ENCODE data around the gene LIMS3.
"Not testable (repeated sequence)": the region's sequence is repeated elsewhere in the genome, so short reads cannot be mapped to it uniquely, and the experiment has no call there.

The LIMS3 gene

GRCh38 chr2:109924481-109924880, 26.0 kb downstream of the LIMS3 start:
- H2BK120ac ChIP-seq (ENCODE audit: low read depth, low read length); DNase-seq (ENCODE audit: low spot score); H2AFZ ChIP-seq (ENCODE audit: low read length); H3K18ac ChIP-seq (ENCODE audit: low read length); H4K8ac ChIP-seq (ENCODE audit: low read depth, low read length); H3K27me3 ChIP-seq (ENCODE audit: control insufficient read depth in 3 of 3, insufficient read depth in 3 of 3, low read depth in 1 of 3, low read length in 3 of 3); H3K23ac ChIP-seq (ENCODE audit: low read depth, low read length, poor library complexity); H2AK5ac ChIP-seq (ENCODE audit: low read depth, low read length); H3K4me1 ChIP-seq (ENCODE audit: control insufficient read depth in 2 of 2, insufficient read depth in 1 of 2, low read depth in 1 of 2, low read length in 2 of 2); H2BK5ac ChIP-seq (ENCODE audit: low read length); H4K91ac ChIP-seq (ENCODE audit: low read depth, low read length, poor library complexity); H3K14ac ChIP-seq (ENCODE audit: low read length); H3K79me1 ChIP-seq (ENCODE audit: low read depth, low read length); H3K36me3 ChIP-seq (replicated peaks in 1 of 2; ENCODE audit: control insufficient read depth in 2 of 2, insufficient read depth in 2 of 2, low read length in 2 of 2); H3K9ac ChIP-seq (ENCODE audit: low read depth, low read length, poor library complexity); H3K27ac ChIP-seq (replicated peaks; ENCODE audit: low read length); H2BK15ac ChIP-seq (ENCODE audit: low read length); H3K4ac ChIP-seq (ENCODE audit: low read length); H3K4me3 ChIP-seq (ENCODE audit: low read length in 2 of 2); H3K4me2 ChIP-seq (ENCODE audit: insufficient read depth, low read length, poor library complexity, severe bottlenecking); H2BK12ac ChIP-seq (ENCODE audit: low read length); H3K9me3 ChIP-seq (replicated peaks in 1 of 2; ENCODE audit: control insufficient read depth in 2 of 2, insufficient read depth in 1 of 2, low read depth in 1 of 2, low read length in 2 of 2): not testable (repeated sequence)
- no CpG with 5 or more reads among the region's 2 CpGs for WGBS, 2 donors (ENCODE audit: extremely low coverage in 2 of 2, insufficient read length in 2 of 2, insufficient replicate concordance in 1 of 2)

- H3K18ac ChIP-seq (ENCODE audit: low read length); H3K4me3 ChIP-seq (ENCODE audit: low read length in 2 of 2); H3K14ac ChIP-seq (ENCODE audit: low read length); H2BK12ac ChIP-seq (ENCODE audit: low read length); H3K4ac ChIP-seq (ENCODE audit: low read length); H3K4me1 ChIP-seq (ENCODE audit: control insufficient read depth in 2 of 2, insufficient read depth in 1 of 2, low read depth in 1 of 2, low read length in 2 of 2); H3K4me2 ChIP-seq (ENCODE audit: insufficient read depth, low read length, poor library complexity, severe bottlenecking); H2AK5ac ChIP-seq (ENCODE audit: low read depth, low read length); H3K23ac ChIP-seq (ENCODE audit: low read depth, low read length, poor library complexity); H3K9me3 ChIP-seq (replicated peaks in 1 of 2; ENCODE audit: control insufficient read depth in 2 of 2, insufficient read depth in 1 of 2, low read depth in 1 of 2, low read length in 2 of 2); H3K79me1 ChIP-seq (ENCODE audit: low read depth, low read length); H3K27ac ChIP-seq (replicated peaks; ENCODE audit: low read length); H3K27me3 ChIP-seq (ENCODE audit: control insufficient read depth in 3 of 3, insufficient read depth in 3 of 3, low read depth in 1 of 3, low read length in 3 of 3); H2BK120ac ChIP-seq (ENCODE audit: low read depth, low read length); H4K8ac ChIP-seq (ENCODE audit: low read depth, low read length); H3K36me3 ChIP-seq (replicated peaks in 1 of 2; ENCODE audit: control insufficient read depth in 2 of 2, insufficient read depth in 2 of 2, low read length in 2 of 2); H2AFZ ChIP-seq (ENCODE audit: low read length); H3K9ac ChIP-seq (ENCODE audit: low read depth, low read length, poor library complexity); DNase-seq (ENCODE audit: low spot score); H2BK5ac ChIP-seq (ENCODE audit: low read length); H2BK15ac ChIP-seq (ENCODE audit: low read length); H4K91ac ChIP-seq (ENCODE audit: low read depth, low read length, poor library complexity): not testable (repeated sequence)
- no CpG with 5 or more reads among the region's 4 CpGs for WGBS, 2 donors (ENCODE audit: extremely low coverage in 2 of 2, insufficient read length in 2 of 2, insufficient replicate concordance in 1 of 2)
Observed at GRCh38 chr2:109927803-109928202, 29.3 kb downstream of the LIMS3 start.

- H3K4me2 ChIP-seq (ENCODE audit: insufficient read depth, low read length, poor library complexity, severe bottlenecking); H2AK5ac ChIP-seq (ENCODE audit: low read depth, low read length); H3K18ac ChIP-seq (ENCODE audit: low read length); H3K9ac ChIP-seq (ENCODE audit: low read depth, low read length, poor library complexity); H3K27ac ChIP-seq (replicated peaks; ENCODE audit: low read length); H3K27me3 ChIP-seq (ENCODE audit: control insufficient read depth in 3 of 3, insufficient read depth in 3 of 3, low read depth in 1 of 3, low read length in 3 of 3); DNase-seq (ENCODE audit: low spot score); H3K4me1 ChIP-seq (ENCODE audit: control insufficient read depth in 2 of 2, insufficient read depth in 1 of 2, low read depth in 1 of 2, low read length in 2 of 2); H3K79me1 ChIP-seq (ENCODE audit: low read depth, low read length); H3K23ac ChIP-seq (ENCODE audit: low read depth, low read length, poor library complexity); H2BK12ac ChIP-seq (ENCODE audit: low read length); H3K4me3 ChIP-seq (ENCODE audit: low read length in 2 of 2); H4K91ac ChIP-seq (ENCODE audit: low read depth, low read length, poor library complexity); H2BK120ac ChIP-seq (ENCODE audit: low read depth, low read length); H3K36me3 ChIP-seq (replicated peaks in 1 of 2; ENCODE audit: control insufficient read depth in 2 of 2, insufficient read depth in 2 of 2, low read length in 2 of 2); H4K8ac ChIP-seq (ENCODE audit: low read depth, low read length); H2BK15ac ChIP-seq (ENCODE audit: low read length); H3K9me3 ChIP-seq (replicated peaks in 1 of 2; ENCODE audit: control insufficient read depth in 2 of 2, insufficient read depth in 1 of 2, low read depth in 1 of 2, low read length in 2 of 2); H3K4ac ChIP-seq (ENCODE audit: low read length); H2BK5ac ChIP-seq (ENCODE audit: low read length); H3K14ac ChIP-seq (ENCODE audit: low read length); H2AFZ ChIP-seq (ENCODE audit: low read length): not testable (repeated sequence)
- no CpG with 5 or more reads among the region's 1 CpG for WGBS, 2 donors (ENCODE audit: extremely low coverage in 2 of 2, insufficient read length in 2 of 2, insufficient replicate concordance in 1 of 2)
Observed at GRCh38 chr2:109929222-109929621, 30.7 kb downstream of the LIMS3 start.

GRCh38 chr2:109936534-109936933, 38.0 kb downstream of the LIMS3 start:
- H3K9ac ChIP-seq (ENCODE audit: low read depth, low read length, poor library complexity); H2BK120ac ChIP-seq (ENCODE audit: low read depth, low read length); H2BK15ac ChIP-seq (ENCODE audit: low read length); H2BK5ac ChIP-seq (ENCODE audit: low read length); H3K4me1 ChIP-seq (ENCODE audit: control insufficient read depth in 2 of 2, insufficient read depth in 1 of 2, low read depth in 1 of 2, low read length in 2 of 2); H4K91ac ChIP-seq (ENCODE audit: low read depth, low read length, poor library complexity); H2AK5ac ChIP-seq (ENCODE audit: low read depth, low read length); H3K4me2 ChIP-seq (ENCODE audit: insufficient read depth, low read length, poor library complexity, severe bottlenecking); H3K27ac ChIP-seq (replicated peaks; ENCODE audit: low read length); H3K18ac ChIP-seq (ENCODE audit: low read length); DNase-seq (ENCODE audit: low spot score); H3K9me3 ChIP-seq (replicated peaks in 1 of 2; ENCODE audit: control insufficient read depth in 2 of 2, insufficient read depth in 1 of 2, low read depth in 1 of 2, low read length in 2 of 2); H3K79me1 ChIP-seq (ENCODE audit: low read depth, low read length); H3K4me3 ChIP-seq (ENCODE audit: low read length in 2 of 2); H3K23ac ChIP-seq (ENCODE audit: low read depth, low read length, poor library complexity); H2BK12ac ChIP-seq (ENCODE audit: low read length); H2AFZ ChIP-seq (ENCODE audit: low read length); H3K14ac ChIP-seq (ENCODE audit: low read length); H4K8ac ChIP-seq (ENCODE audit: low read depth, low read length); H3K27me3 ChIP-seq (ENCODE audit: control insufficient read depth in 3 of 3, insufficient read depth in 3 of 3, low read depth in 1 of 3, low read length in 3 of 3); H3K4ac ChIP-seq (ENCODE audit: low read length); H3K36me3 ChIP-seq (replicated peaks in 1 of 2; ENCODE audit: control insufficient read depth in 2 of 2, insufficient read depth in 2 of 2, low read length in 2 of 2): not testable (repeated sequence)
- no CpG with 5 or more reads among the region's 6 CpGs for WGBS, 2 donors (ENCODE audit: extremely low coverage in 2 of 2, insufficient read length in 2 of 2, insufficient replicate concordance in 1 of 2)
